Smooth muscle cell of the brain vasculature (primary cell): ENCODE results near the gene PTPN18.

ENCODE experiments used
- DNase-seq: peaks from one replicate; pipeline ENCODE4 v3.0.0-alpha.2; 2012; ENCODE audit warnings: low read depth, low spot score

PTPN18 gene

GRCh38 chr2:130365075-130365474 lies 9.2 kb downstream of the PTPN18 start:
- no peak for DNase-seq

DNA sequence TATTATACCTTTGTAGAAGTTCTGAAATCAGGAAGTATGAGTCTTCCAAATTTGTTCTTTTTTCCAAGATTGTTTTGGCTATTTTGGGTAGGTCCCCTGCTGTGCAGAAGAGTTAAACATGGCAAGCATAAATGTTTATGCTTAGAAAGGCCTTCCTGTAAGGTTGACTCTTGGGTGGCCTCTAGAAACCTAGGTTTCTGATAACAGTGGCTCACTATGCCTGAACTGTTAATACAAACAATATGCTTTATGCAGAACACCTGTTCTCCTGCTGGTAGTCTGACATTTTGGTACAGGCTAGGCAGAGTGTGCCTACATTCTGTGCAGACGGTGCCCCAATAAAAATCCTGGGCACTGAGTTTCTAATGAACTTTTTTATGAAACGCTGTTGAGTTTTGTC lies 10.1 kb downstream of the PTPN18 start:
- no peak for DNase-seq

GRCh38 chr2:130366720-130367119 lies 10.9 kb downstream of the PTPN18 start:
- DNase-seq = no peak

DNA sequence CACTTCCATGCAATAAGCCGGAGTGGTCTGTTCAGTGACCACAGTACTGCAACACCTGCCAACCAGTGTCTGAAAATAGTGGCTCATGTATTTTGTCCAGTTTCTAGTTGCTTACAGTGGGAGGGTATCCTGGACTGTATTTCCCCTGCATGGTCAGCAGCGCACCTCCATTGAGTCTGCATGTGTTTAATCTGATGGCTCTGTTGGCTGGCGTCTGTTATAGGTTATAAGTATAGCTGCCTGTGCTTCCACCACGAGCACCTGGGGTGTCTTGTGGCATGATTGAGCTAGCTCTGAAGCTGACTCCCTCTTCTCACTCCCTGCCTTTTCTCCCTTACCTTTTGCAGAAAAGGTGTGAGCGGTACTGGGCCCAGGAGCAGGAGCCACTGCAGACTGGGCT lies 12.9 kb downstream of the PTPN18 start:
- no peak for DNase-seq

DNA sequence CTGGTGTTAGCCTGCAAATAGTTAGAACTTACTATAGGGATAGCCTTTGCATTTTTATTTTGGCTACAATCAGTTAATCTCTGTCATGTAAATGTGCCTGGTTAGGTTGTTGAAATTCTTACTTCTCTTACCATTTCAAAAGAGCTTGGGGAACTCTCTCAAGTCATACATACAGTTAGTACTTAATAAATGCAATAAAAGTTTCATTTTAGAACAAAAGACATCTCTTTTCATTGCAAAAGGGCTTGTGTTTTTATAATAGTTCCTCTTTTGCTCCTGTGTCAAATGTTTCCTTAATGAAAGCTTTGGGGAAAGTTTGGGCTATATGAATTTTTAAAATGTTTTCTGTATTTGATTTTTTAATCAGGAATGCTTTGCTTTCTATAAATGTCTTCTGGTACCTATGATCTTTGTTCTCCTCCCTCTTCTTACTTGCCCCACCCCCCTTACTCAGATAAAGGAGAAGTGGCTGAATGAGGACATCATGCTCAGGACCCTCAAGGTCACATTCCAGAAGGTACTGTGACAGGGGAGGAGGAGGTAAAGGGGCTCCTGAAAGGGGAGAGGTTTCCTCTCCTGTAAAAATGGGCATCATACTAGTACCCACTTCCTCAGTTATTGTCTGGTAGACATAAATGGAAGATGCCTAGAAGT lies 13.6 kb downstream of the PTPN18 start:
- DNase-seq = no peak

- no peak for DNase-seq
Measured at GRCh38 chr2:130369965-130370341, 14.1 kb downstream of the PTPN18 start.

GRCh38 chr2:130370490-130370889 lies 14.6 kb downstream of the PTPN18 start:
- no peak for DNase-seq

DNA sequence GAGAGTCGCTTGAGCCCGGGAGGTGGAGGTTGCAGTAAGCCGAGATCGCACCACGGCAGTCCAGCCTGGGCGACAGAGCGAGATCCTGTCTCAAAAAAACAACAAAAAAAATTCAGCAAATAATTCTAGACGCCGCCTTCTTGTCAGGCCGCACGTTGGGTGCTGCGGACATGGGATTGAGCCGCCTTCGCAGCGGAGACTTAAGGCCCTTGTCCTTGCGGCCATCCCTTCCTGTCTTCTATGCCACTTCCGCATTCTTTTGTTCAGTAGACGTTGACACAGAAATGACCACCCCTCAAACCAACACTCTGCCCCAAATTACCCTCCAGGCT lies 15.8 kb downstream of the PTPN18 start:
- no peak for DNase-seq

DNA sequence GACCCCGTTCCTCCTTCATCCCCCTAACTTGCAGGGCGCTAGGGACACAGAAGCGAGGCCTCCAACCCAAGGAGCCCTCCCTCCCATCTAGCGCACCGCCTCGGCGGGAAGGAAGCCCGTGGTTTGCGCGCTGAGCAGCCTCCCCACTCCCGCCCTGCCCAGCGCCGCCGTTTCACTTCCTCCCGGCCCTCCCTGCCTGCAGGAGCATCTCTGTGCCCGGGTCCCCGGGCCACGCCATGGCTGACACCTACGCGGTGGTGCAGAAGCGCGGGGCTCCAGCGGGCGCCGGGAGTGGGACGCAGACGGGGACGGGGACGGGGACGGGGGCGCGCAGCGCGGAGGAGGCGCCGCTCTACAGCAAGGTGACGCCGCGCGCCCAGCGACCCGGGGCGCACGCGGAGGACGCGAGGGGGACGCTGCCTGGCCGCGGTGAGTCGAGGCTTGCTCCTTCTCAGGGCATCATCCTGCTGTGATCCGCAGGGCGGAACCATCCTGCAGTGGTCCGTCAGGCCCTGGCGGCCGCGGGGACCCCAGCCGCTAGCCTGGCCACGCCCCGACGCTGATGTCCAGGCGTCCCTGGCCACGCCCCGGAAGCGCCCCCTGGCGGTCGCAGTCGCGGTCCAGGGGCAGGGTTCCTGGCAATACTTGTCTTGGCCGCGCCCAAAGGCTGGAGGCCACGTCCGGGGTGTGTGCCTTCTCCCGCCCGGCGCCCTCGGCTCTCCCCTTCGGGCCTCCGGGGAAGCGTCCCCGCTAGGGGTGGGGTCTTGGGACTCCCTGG lies 16.4 kb downstream of the PTPN18 start:
- peak; percentile 46 for DNase-seq

DNA sequence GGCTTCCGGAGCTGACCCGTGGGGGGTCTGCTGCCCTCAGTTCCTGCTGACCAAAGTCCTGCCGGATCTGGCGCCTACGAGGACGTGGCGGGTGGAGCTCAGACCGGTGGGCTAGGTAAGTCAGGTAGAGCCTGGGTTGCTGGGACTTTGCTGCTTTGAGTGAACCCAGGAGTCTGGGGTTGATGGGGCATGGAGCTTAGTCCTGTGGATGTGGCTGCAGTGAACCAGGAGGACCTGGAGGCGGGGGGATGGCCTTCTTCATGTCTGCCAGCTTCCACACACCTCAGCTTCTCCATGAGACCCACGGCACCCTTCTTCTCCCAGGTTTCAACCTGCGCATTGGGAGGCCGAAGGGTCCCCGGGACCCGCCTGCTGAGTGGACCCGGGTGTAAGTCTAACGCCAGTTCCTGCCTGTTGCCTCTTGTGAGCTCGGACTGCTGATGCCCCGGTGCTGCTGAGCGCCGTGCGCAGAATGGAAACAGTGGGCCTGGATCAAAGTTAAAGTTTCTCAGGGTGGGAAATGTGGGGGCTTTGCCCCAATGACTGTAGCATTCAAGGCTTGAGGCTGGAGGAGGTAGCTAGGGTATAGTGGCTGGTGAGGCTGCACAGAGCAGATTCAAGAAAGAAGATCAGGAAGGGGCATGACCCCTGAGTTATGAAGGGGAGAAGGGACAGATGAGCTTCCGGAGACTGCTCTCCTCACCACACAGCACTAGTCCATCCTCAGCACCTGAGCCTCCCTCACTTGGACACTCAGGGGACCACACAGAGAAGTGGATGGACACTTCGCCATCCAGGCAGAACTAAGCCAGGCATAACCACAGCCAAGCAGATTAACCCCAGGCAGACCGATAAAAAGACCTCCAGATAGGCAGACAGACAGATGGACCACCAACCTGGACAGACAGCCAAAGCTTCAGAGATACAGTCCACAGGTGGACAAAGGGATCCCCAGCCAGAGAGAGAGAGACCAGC lies 17.3 kb downstream of the PTPN18 start:
- DNase-seq = no peak

- DNase-seq = no peak
Measured at GRCh38 chr2:130373808-130374365, 18.0 kb downstream of the PTPN18 start.

GRCh38 chr2:130374587-130375290 lies 18.9 kb downstream of the PTPN18 start:
- no peak for DNase-seq

- DNase-seq = no peak
Measured at GRCh38 chr2:130375291-130376266, 19.7 kb downstream of the PTPN18 start.

- no peak for DNase-seq
Measured at GRCh38 chr2:130376433-130377293, 20.8 kb downstream of the PTPN18 start.

GRCh38 chr2:130377491-130377890 lies 21.6 kb downstream of the PTPN18 start:
- DNase-seq = no peak

- DNase-seq = no peak
Measured at GRCh38 chr2:130378206-130378897, 22.5 kb downstream of the PTPN18 start.

DNA sequence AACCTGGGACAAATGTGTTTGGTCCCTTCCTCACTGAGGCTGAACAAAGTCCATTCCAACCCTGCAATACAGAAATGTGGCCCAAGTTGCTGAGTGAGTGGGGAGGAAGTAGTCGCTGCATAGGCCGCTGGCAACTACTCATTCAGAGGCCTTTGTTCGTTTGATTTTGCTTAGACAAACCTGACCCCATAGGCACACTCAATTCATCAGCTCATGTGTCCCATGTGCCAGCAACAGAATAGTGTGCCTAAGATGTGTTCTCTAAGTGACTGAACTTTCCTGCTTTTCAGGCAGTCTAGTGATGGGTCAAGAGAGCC lies 23.0 kb downstream of the PTPN18 start:
- no peak for DNase-seq

- no peak for DNase-seq
Measured at GRCh38 chr2:130380096-130380934, 24.5 kb downstream of the PTPN18 start.
